Right kidney (tissue), 1 donor: Measurements from ENCODE around the gene DBNDD2.

Experiments used
- DNase-seq: peaks from one replicate; pipeline ENCODE4 v3.0.0-alpha.2; 2016

The DBNDD2 gene

GRCh38 chr20:45449528-45449927 lies 41.4 kb downstream of the DBNDD2 start:
- DNase-seq, result no peak

DNA sequence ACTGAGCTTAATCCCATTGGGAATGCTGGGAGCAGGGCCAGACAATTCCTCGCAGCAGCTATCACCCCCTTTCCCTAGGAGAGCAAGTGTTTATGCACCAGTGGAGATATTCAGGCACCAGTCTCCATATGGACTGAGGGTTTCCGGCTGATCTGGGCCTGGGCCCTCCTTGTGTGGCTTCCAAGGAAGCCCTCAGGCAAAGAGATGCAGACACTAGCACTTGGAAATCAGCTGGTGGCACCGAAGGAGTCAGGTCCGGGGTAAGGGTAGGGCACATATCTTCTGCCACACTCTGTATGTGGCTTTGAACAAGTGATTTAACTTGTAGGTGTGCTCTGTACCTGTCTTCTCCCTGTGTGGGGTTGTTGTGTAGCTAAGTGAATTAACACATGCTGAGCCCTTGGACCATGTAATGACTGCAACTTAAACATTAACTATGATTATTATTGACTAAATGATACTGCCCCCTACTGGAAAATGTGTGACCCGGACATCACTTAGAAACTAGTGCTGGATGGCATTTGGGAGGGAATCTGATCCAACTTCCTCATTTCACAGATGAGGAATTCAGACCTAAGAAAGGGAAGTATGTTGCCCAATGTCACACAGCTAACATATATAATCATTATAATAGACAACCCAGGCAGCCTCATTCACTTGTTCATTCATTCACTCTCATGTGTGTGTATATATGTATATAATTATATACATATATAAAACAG lies 42.2 kb downstream of the DBNDD2 start:
- DNase-seq, result no peak

DNA sequence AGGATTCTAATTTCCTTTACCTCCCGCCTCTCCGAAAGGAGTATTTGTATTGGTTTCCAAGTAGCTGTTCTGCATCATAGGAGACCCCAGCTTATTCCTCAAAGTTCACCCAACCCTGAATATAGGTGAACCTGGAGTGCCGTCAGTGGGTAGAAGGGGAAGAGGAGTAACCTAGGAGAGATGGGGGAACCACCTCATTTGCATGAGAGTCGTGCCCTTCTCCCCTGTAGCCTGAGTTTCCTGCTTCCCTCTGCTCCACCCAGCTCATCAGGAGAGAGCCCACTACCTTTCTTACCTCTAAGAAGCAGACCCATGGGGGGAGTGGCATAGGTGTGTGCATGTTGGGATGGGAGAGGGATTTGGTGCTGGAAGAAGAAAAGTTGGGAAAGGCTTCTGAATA lies 44.1 kb downstream of the DBNDD2 start:
- DNase-seq, result no peak

GRCh38 chr20:45452772-45453691 lies 44.9 kb downstream of the DBNDD2 start:
- no peak for DNase-seq

- DNase-seq, result no peak
Observed at GRCh38 chr20:45456632-45457031, 48.5 kb downstream of the DBNDD2 start.

DNA sequence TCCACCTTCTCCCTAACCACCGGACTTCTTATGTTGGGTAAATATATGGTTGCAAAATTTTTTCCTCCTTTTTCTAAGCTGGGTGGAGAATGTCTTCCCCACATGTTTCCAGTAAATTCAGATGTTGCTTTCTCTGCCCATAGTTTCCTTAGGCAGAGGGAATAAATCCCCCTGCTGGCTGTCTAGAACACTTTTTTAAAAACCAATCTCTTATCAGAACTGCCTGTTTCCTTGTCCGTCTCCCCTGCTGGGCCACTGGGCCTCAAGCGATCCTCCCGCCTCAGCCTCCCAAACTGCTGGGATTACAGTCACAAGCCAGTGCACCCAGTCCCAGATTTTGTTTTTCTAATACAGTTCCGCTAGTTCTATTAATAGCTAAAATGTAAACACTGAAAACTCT lies 51.5 kb downstream of the DBNDD2 start:
- DNase-seq, result no peak
